HEK293T (cell line): ENCODE measurements around the gene AWAT2.
"Not testable (repeated sequence)": the region's sequence is repeated elsewhere in the genome, so short reads cannot be mapped to it uniquely, and the experiment has no call there.

Experiments
- CTCF ChIA-PET: fragments of 350-600 bp; formaldehyde crosslinking; extraction: SDS; loops from one replicate; lab custom pipeline; 2021; ENCODE audit warnings: antibody characterized with exemption, inconsistent platforms; lab: Yijun Ruan, JAX
- POLR2A ChIA-PET: fragments of 350-600 bp; formaldehyde crosslinking; extraction: SDS; loops from one replicate; lab custom pipeline; 2020; ENCODE audit warnings: antibody characterized with exemption, inconsistent platforms; lab: Yijun Ruan, JAX
- DNase-seq: peaks from one replicate; pipeline ENCODE4 v3.0.0; 2012; ENCODE audit warnings: mixed read lengths; ENCODE audit errors: extremely low spot score
- ARNT ChIP-seq: fragments of 450-650 bp; IDR thresholded peaks from 2 replicates; pipeline ENCODE4 v1.6.1; 2017; ENCODE audit warnings: mild to moderate bottlenecking
- BHLHE40 ChIP-seq: fragments of 450-650 bp; IDR thresholded peaks from 2 replicates; pipeline ENCODE4 v1.6.1; 2016; ENCODE audit warnings: mild to moderate bottlenecking, moderate library complexity, borderline replicate concordance
- CTBP1 ChIP-seq: fragments of 450-650 bp; IDR thresholded peaks from 2 replicates; pipeline ENCODE4 v1.6.1; 2016; ENCODE audit warnings: borderline replicate concordance
- ELF4 ChIP-seq: fragments of 450-650 bp; IDR thresholded peaks from 2 replicates; pipeline ENCODE4 v1.6.1; 2017; ENCODE audit warnings: antibody characterized with exemption
- FOXA1 ChIP-seq: fragments of 450-650 bp; IDR thresholded peaks from 2 replicates; pipeline ENCODE4 v1.6.1; 2016; ENCODE audit warnings: mild to moderate bottlenecking
- FOXK2 ChIP-seq: fragments of 450-650 bp; IDR thresholded peaks from 2 replicates; pipeline ENCODE4 v1.6.1; 2016; ENCODE audit warnings: mild to moderate bottlenecking
- FOXM1 ChIP-seq: fragments of 450-650 bp; IDR thresholded peaks from 2 replicates; pipeline ENCODE4 v1.6.1; 2017; ENCODE audit warnings: mild to moderate bottlenecking, borderline replicate concordance
- HDGF ChIP-seq: fragments of 450-650 bp; IDR thresholded peaks from 2 replicates; pipeline ENCODE4 v1.6.1; 2017; ENCODE audit warnings: antibody characterized with exemption, borderline replicate concordance
- L3MBTL2 ChIP-seq: fragments of 450-650 bp; conservative IDR thresholded peaks from 2 replicates; pipeline ENCODE4 v1.6.1; 2016; ENCODE audit warnings: mild to moderate bottlenecking
- LEF1 ChIP-seq: fragments of 450-650 bp; IDR thresholded peaks from 2 replicates; pipeline ENCODE4 v1.6.1; 2017; ENCODE audit warnings: mild to moderate bottlenecking, borderline replicate concordance
- NFRKB ChIP-seq: fragments of 450-650 bp; IDR thresholded peaks from 2 replicates; pipeline ENCODE4 v1.6.1; 2016; ENCODE audit warnings: mild to moderate bottlenecking, moderate library complexity
- PKNOX1 ChIP-seq: fragments of 450-650 bp; IDR thresholded peaks from 2 replicates; pipeline ENCODE4 v1.6.1; 2016
- SP1 ChIP-seq: fragments of 450-650 bp; IDR thresholded peaks from 2 replicates; pipeline ENCODE4 v1.6.1; 2017
- SUZ12 ChIP-seq: fragments of 450-650 bp; IDR thresholded peaks from 2 replicates; pipeline ENCODE4 v1.6.1; 2016; ENCODE audit warnings: mild to moderate bottlenecking
- TARDBP ChIP-seq: fragments of 450-650 bp; IDR thresholded peaks from 2 replicates; pipeline ENCODE4 v1.6.1; 2016
- ZNF384 ChIP-seq: fragments of 450-650 bp; IDR thresholded peaks from 2 replicates; pipeline ENCODE4 v1.6.1; 2016

Gene AWAT2

DNA sequence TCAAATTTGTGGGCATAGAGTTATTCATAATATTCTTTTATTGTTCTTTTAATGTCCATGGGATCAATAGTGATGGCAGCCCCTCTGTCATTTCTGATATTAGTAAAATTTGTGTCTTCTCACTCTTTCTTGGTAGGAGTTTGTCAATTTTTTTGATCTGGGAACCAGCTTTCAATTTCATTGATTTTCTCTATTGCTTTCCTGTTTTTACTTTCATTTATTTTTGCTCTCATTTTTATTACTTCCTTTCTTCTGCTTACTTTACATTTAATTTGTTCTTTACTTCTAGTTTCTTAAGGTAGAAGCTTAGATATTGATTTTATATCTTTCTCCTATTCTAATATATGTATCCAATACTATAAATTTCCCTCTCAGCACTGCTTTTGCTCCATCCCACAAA is 40.7 kb downstream of the AWAT2 start:
- DNase-seq, result no peak
- TF ChIP-seq ARNT (no peak), FOXA1 (no peak), NFRKB (no peak), SUZ12 (no peak), LEF1 (no peak), BHLHE40 (no peak), PKNOX1 (no peak), TARDBP (no peak), L3MBTL2 (no peak), CTBP1 (no peak), HDGF (no peak), SP1 (no peak), FOXK2 (no peak), ELF4 (no peak)
- CTCF ChIA-PET, result no interaction called here
- POLR2A ChIA-PET, result no interaction called here

DNA sequence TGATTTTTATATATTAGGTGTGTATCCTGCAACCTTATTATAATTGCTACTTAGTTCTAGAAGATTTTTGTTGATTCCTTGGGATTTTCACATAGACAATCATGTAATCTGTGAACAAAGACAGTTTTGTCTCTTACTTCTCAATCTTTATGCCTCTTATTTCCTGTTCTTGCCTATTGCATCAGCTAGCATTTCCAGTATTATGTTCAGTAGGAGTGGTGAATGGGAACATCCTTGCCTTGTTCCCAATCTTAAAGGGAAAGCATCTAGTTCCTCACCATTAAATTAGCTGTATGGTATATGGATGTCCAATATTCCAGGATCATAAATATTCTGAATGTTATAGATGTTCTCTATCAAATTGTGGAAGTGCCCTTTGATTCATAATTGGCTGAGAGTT is 41.8 kb downstream of the AWAT2 start:
- POLR2A ChIA-PET, result no interaction called here
- CTCF ChIA-PET, result no interaction called here
- no peak for DNase-seq

GRCh38 chrX:70001708-70002341 is 47.9 kb downstream of the AWAT2 start:
- TF ChIP-seq SP1 (no peak), NFRKB (no peak)
- DNase-seq, result no peak
- POLR2A ChIA-PET, result no interaction called here
- CTCF ChIA-PET, result no interaction called here

More for the DNA sequence above, 41.8 kb downstream of the AWAT2 start:
- TF ChIP-seq FOXM1 (no peak), CTBP1 (no peak), FOXA1 (no peak), L3MBTL2 (no peak), ZNF384 (no peak), LEF1 (no peak), HDGF (no peak), ARNT (no peak), FOXK2 (no peak), NFRKB (no peak)

DNA sequence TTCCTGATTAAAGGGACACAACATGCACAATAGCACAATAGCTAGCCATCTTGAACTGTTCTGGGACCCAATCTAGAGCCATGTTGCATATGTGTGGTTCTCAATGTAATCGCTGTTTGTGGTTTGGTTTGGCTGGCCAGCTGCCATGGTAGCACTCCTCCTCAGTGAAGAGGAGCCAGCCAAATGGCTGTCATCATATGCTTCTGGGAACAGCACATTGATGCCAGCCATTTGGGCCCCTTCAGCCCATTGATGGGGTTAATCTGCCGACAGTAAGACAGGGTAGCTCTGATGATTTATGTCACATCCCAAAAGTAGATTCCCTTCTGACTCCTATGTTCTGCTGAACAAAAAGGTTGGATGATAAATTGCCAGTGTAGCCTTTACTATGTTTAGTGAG is 48.5 kb downstream of the AWAT2 start:
- ChIA-PET POLR2A (no interaction called here), CTCF (no interaction called here)
- TF ChIP-seq HDGF, result no peak
- no peak for TF ChIP-seq ARNT
- TF ChIP-seq SUZ12, result no peak
- no peak for TF ChIP-seq FOXK2
- no peak for TF ChIP-seq FOXA1
- no peak for TF ChIP-seq NFRKB
- no peak for TF ChIP-seq LEF1
- no peak for TF ChIP-seq TARDBP
- no peak for TF ChIP-seq L3MBTL2
- no peak for TF ChIP-seq BHLHE40
- TF ChIP-seq ZNF384, result no peak
- no peak for TF ChIP-seq FOXM1
- no peak for TF ChIP-seq SP1
- TF ChIP-seq ELF4, result no peak
- DNase-seq, result no peak

- CTCF ChIA-PET, DNase-seq, POLR2A ChIA-PET: not testable (repeated sequence)
Measured at GRCh38 chrX:69998299-69998698, 51.4 kb downstream of the AWAT2 start.

DNA sequence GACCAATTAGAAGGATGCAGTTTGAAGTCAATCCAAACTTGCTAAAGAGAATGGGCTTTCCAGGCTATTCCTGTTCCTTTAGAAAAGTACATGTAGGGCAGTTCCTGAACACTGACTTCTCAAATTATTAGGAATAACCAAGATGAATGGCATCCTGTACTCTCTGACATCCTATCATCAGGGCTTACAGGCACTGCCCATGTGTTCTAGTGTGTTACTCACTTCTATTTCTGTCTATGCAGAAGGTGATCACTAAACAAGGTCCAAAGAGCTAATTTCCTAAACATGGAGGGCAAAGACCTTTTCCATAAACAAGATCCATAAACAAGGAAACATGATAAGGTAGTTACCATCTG is 53.6 kb downstream of the AWAT2 start:
- TF ChIP-seq NFRKB (no peak), ARNT (no peak), CTBP1 (no peak), PKNOX1 (no peak), FOXA1 (no peak), LEF1 (no peak), BHLHE40 (no peak), ELF4 (no peak), TARDBP (no peak)
- ChIA-PET POLR2A (no interaction called here), CTCF (interaction anchor here (1.0 kb wide), 1 partner anchor 101 kb away, joined by 3 read pairs; no protein-coding TSS in a partner anchor)
- DNase-seq, result no peak

GRCh38 chrX:69995362-69996112 is 54.2 kb downstream of the AWAT2 start:
- TF ChIP-seq ARNT (no peak), SP1 (no peak), FOXA1 (no peak), FOXK2 (no peak)
- POLR2A ChIA-PET, result no interaction called here
- no peak for DNase-seq
- CTCF ChIA-PET, result no interaction called here

DNA sequence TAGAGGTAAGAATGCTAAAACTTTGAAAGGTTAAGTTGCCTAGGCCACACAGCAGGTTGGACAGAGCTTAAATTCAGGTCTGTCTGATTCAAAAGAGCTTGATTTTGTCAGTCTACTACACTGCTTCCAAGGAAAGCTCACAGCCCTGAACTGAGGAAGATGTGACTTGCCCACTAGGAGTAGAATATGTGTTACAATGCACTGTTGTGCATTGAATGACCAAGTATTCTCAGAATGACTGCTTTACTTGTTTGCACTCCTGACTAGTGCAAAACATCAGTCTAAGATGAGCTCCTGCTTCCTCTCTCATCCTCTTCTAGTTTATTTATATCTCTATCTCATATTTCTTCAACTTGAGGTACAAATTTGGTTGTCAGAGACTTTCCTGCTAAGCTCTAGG is 56.2 kb downstream of the AWAT2 start:
- no peak for TF ChIP-seq TARDBP
- no peak for TF ChIP-seq ELF4
- TF ChIP-seq ARNT, result no peak
- TF ChIP-seq SUZ12, result no peak
- no peak for TF ChIP-seq SP1
- TF ChIP-seq NFRKB, result no peak
- no peak for TF ChIP-seq CTBP1
- no peak for TF ChIP-seq FOXA1
- no peak for TF ChIP-seq FOXM1
- no peak for TF ChIP-seq LEF1
- TF ChIP-seq BHLHE40, result no peak
- TF ChIP-seq PKNOX1, result no peak
- CTCF ChIA-PET, result no interaction called here
- no peak for DNase-seq
- POLR2A ChIA-PET, result no interaction called here
